IMR-90 (cell line): ENCODE measurements around the gene CES2. TPM values are rescaled to one million over a fixed set of nuclear protein-coding genes. Genes with fewer than 3 reads are reported as not detected.
A peak's percentile ranks its signal among the peaks of the same experiment; 100 is the strongest.

ENCODE experiments used
- ATAC-seq: fragments of 200-7000 bp; cut with Tn5 transposase; 2 replicates; pipeline ENCODE4 v1.9.1; 2020; ENCODE audit warnings: low read depth, mild to moderate bottlenecking, moderate library complexity
- BruUV-seq: library from RNA; stranded (reverse); fragments of 400-500 nt; replicated peaks from 2 replicates; lab custom pipeline; 2021; lab: Mats Ljungman, UMichigan
- CTCF ChIA-PET: fragments of 300-600 bp; formaldehyde crosslinking; extraction: SDS; loops from one replicate; lab custom pipeline; 2021; ENCODE audit warnings: antibody characterized with exemption; lab: Yijun Ruan, JAX
- POLR2A ChIA-PET: fragments of 300-600 bp; sonication (Branson Sonifier 250); formaldehyde crosslinking; loops from one replicate; lab custom pipeline; 2022; ENCODE audit warnings: antibody characterized with exemption; ENCODE audit not compliant: unreplicated experiment; lab: Charles Lee
- DNase-seq: peaks from one replicate; pipeline ENCODE4 v3.0.0; 2013
- H2AFZ ChIP-seq: replicated peaks from 2 replicates; pipeline ENCODE3; 2013; ENCODE audit warnings: low read length, mild to moderate bottlenecking; ENCODE audit not compliant: poor library complexity
- H2AK5ac ChIP-seq: 2 replicates; pipeline ENCODE4 v1.6.1; 2013; ENCODE audit warnings: low read depth, low read length, inconsistent platforms
- H2AK9ac ChIP-seq: replicated peaks from 2 replicates; pipeline ENCODE3; 2013; ENCODE audit warnings: mild to moderate bottlenecking, low read depth, low read length, moderate library complexity; ENCODE audit not compliant: poor library complexity
- H2BK120ac ChIP-seq: 2 replicates; pipeline ENCODE4 v1.6.1; 2013; ENCODE audit warnings: low read depth, low read length, inconsistent platforms
- H2BK15ac ChIP-seq: 3 replicates; pipeline ENCODE4 v1.6.1; 2013; ENCODE audit warnings: low read depth, low read length, inconsistent platforms
- H2BK20ac ChIP-seq: 2 replicates; pipeline ENCODE4 v1.6.1; 2013; ENCODE audit warnings: low read depth, mild to moderate bottlenecking, inconsistent platforms, low read length, moderate library complexity
- H2BK5ac ChIP-seq: 2 replicates; pipeline ENCODE4 v1.6.1; 2013; ENCODE audit warnings: mild to moderate bottlenecking, low read depth, low read length, inconsistent platforms; ENCODE audit not compliant: poor library complexity, severe bottlenecking
- H3K14ac ChIP-seq: replicated peaks from 2 replicates; pipeline ENCODE4 v1.6.1; 2013; ENCODE audit warnings: low read depth, low read length, inconsistent platforms
- H3K18ac ChIP-seq: 2 replicates; pipeline ENCODE4 v1.6.1; 2013; ENCODE audit warnings: low read depth, low read length, control low read depth
- H3K23ac ChIP-seq: 2 replicates; pipeline ENCODE4 v1.6.1; 2013; ENCODE audit warnings: low read depth, low read length, inconsistent platforms
- H3K27ac ChIP-seq: 2 replicates; pipeline ENCODE4 v1.5.1; 2013; ENCODE audit warnings: mild to moderate bottlenecking, control low read depth, low read length; ENCODE audit not compliant: insufficient read depth
- H3K27me3 ChIP-seq: 2 replicates; pipeline ENCODE4 v1.6.1; 2013; ENCODE audit warnings: low read length; ENCODE audit not compliant: control insufficient read depth, insufficient read depth
- H3K36me3 ChIP-seq: 2 replicates; pipeline ENCODE4 v1.6.1; 2013; ENCODE audit warnings: low read length, mixed read lengths; ENCODE audit not compliant: control insufficient read depth, insufficient read depth
- H3K4ac ChIP-seq: 2 replicates; pipeline ENCODE4 v1.6.1; 2013; ENCODE audit warnings: low read depth, low read length, inconsistent platforms
- H3K4me1 ChIP-seq: 2 replicates; pipeline ENCODE4 v1.6.1; 2013; ENCODE audit warnings: low read length, mixed read lengths; ENCODE audit not compliant: control insufficient read depth, insufficient read depth
- H3K4me2 ChIP-seq: 2 replicates; pipeline ENCODE4 v1.6.1; 2013; ENCODE audit warnings: low read depth, mild to moderate bottlenecking, control low read depth, low read length, moderate library complexity
- H3K4me3 ChIP-seq: 2 replicates; pipeline ENCODE4 v1.5.1; 2013; ENCODE audit warnings: low read depth, mild to moderate bottlenecking, control low read depth, low read length, moderate library complexity; ENCODE audit not compliant: insufficient read depth
- H3K56ac ChIP-seq: 2 replicates; pipeline ENCODE4 v1.6.1; 2013; ENCODE audit warnings: low read length, inconsistent platforms; ENCODE audit not compliant: insufficient read depth; ENCODE audit errors: extremely low read depth
- H3K79me1 ChIP-seq, 2 experiments: 2 replicates each; pipeline ENCODE4 v1.6.1; 2013; ENCODE audit warnings: low read length in 2 of 2, inconsistent platforms in 1 of 2, low read depth in 1 of 2
- H3K9ac ChIP-seq: 2 replicates; pipeline ENCODE4 v1.6.1; 2013; ENCODE audit warnings: low read depth, low read length, control low read depth
- H3K9me1 ChIP-seq: 2 replicates; pipeline ENCODE4 v1.6.1; 2013; ENCODE audit warnings: low read length, inconsistent platforms; ENCODE audit not compliant: insufficient read depth
- H3K9me3 ChIP-seq: 2 replicates; pipeline ENCODE4 v1.6.1; 2013; ENCODE audit warnings: low read length; ENCODE audit not compliant: control insufficient read depth, insufficient read depth
- H4K20me1 ChIP-seq: 2 replicates; pipeline ENCODE4 v1.6.1; 2013; ENCODE audit warnings: low read length, inconsistent platforms; ENCODE audit not compliant: insufficient read depth
- H4K5ac ChIP-seq: 2 replicates; pipeline ENCODE4 v1.6.1; 2013; ENCODE audit warnings: mild to moderate bottlenecking, low read depth, low read length, control low read depth
- H4K8ac ChIP-seq, 2 experiments: 2 replicates each; pipeline ENCODE4 v1.6.1; 2013; ENCODE audit warnings: low read depth in 2 of 2, low read length in 2 of 2, control low read depth in 1 of 2, inconsistent platforms in 1 of 2
- H4K91ac ChIP-seq: 2 replicates; pipeline ENCODE4 v1.6.1; 2013; ENCODE audit warnings: low read depth, low read length, inconsistent platforms; ENCODE audit not compliant: insufficient read depth
- BHLHE40 ChIP-seq: fragments of 150-350 bp; IDR thresholded peaks from 2 replicates; pipeline ENCODE4 v1.6.1; 2016; ENCODE audit warnings: mild to moderate bottlenecking, low read depth, low read length
- CEBPB ChIP-seq: IDR thresholded peaks from 2 replicates; pipeline ENCODE4 v1.6.1; 2012; ENCODE audit warnings: low read depth, low read length, improper control_type of control experiment
- CHD1 ChIP-seq: IDR thresholded peaks from 2 replicates; pipeline ENCODE4 v1.6.1; 2012; ENCODE audit warnings: low read depth, low read length, improper control_type of control experiment
- CTCF ChIP-seq: conservative IDR thresholded peaks from 2 replicates; pipeline ENCODE4 v1.5.1; 2012; ENCODE audit warnings: mild to moderate bottlenecking, low read depth, low read length, improper control_type of control experiment
- NFE2L2 ChIP-seq: fragments of 150-350 bp; IDR thresholded peaks from 2 replicates; pipeline ENCODE4 v1.6.1; 2016; ENCODE audit warnings: low read depth, mild to moderate bottlenecking, low read length
- RCOR1 ChIP-seq: IDR thresholded peaks from 2 replicates; pipeline ENCODE4 v1.6.1; 2012; ENCODE audit warnings: mild to moderate bottlenecking, low read length, improper control_type of control experiment; ENCODE audit not compliant: insufficient replicate concordance
- SMC3 ChIP-seq: fragments of 150-350 bp; IDR thresholded peaks from 2 replicates; pipeline ENCODE4 v1.6.1; 2016; ENCODE audit warnings: low read depth, mild to moderate bottlenecking, antibody characterized with exemption, low read length, moderate library complexity
- WGBS, 2 experiments: methylation state at CpG; one replicate each; pipeline versions ENCODE4 v1.1.5 to v1.1.7; 2013; ENCODE audit warnings: missing lambda C conversion rate in 2 of 2; ENCODE audit not compliant: insufficient read length in 1 of 2; ENCODE audit errors: extremely low coverage in 2 of 2; 5-methylcytosine and 5-hydroxymethylcytosine counted together
- dilution Hi-C: fragments of 300-500 bp; cut with HindIII; formaldehyde crosslinking; loops from one replicate; pipeline ENCODE4 v1.14.3; 2018; ENCODE audit warnings: low sequenced_read_pairs; ENCODE audit not compliant: unreplicated experiment
- in situ Hi-C: fragments of 300-500 bp; cut with MboI; formaldehyde crosslinking; loops from 3 replicates; pipeline ENCODE4 v1.14.3; 2019; ENCODE audit warnings: low sequenced_read_pairs, inconsistent platforms, mixed read lengths
- intact Hi-C: fragments of 100-400 bp; cut with micrococcal nuclease; formaldehyde crosslinking; loops from 2 replicates; pipeline ENCODE4 v1.10.0; 2022
- polyA plus RNA-seq, 3 experiments: library from polyadenylated mRNA; depleted of rRNA; stranded (reverse); fragments of >200 nt; gene quantifications; 2 replicates each; pipeline ENCODE4 v1.2.3, GENCODE V29; 2012; ENCODE audit warnings: low replicate concordance in 1 of 3
- total RNA-seq: library from RNA; depleted of rRNA; stranded (reverse); fragments of >200 nt; gene quantifications from 2 replicates; pipeline ENCODE4 v1.2.3, GENCODE V29; 2012

Gene CES2
- total and polyA plus RNA-seq, 2 of the 4 experiments (the other 2 are of a cell fraction), result 15.1 to 23.2 TPM

DNA sequence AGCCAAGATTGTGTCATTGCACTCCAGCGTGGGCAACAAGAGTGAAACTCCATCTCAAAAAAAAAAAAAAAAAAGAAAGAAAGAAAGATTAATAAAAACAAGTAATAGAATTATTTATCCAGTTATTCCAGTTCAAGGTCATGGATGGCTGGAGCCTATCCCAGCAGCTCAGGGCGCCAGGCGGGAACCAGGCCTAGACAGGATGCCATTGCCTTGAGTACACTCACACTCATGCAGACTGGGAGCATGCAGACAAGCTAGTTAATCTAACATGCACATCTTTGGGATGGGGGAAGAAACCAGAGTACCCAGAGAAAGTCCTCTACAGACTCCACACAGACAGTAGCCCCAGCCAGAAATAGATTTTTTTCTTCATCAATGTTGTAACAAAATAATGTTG lies 37.1 kb upstream of the CES2 start:
- Histone ChIP-seq H3K18ac (peak overlapping the region; percentile 18; the same call in 1 of the 2 replicates), H3K36me3 (no peaks in the 10 kb centered on the region; the same call in 1 of the 2 replicates), H3K27me3 (no peaks in the 10 kb centered on the region), H3K14ac (0 out of 2 replicates have a peak overlapping the region, but pooled peaks have one; percentile 12), H3K79me1 (no peaks in the 10 kb centered on the region; a peak in 2 of 4 replicates), H4K91ac (no peak overlapping the region), H3K56ac (no peak overlapping the region), H2BK15ac (no peak overlapping the region), H3K4me1 (peaks cover 28% of the 10 kb centered on the region), H3K4me3 (no peak overlapping the region), H3K9ac (no peak overlapping the region), H3K23ac (no peak overlapping the region), H2AK9ac (no peak overlapping the region), H2BK5ac (peak overlapping the region; percentile 27), H3K4ac (peak overlapping the region; percentile 23; the same call in 1 of the 2 replicates), H2BK120ac (no peak overlapping the region), H3K4me2 (no peak overlapping the region), H3K9me1 (peaks cover 27% of the 10 kb centered on the region), H4K5ac (no peak overlapping the region), H3K27ac (no peak overlapping the region), H2AFZ (no peak overlapping the region), H2AK5ac (0 out of 2 replicates have a peak overlapping the region, but pooled peaks have one; percentile 0), H4K8ac (no peak overlapping the region), H2BK20ac (no peak overlapping the region), H3K9me3 (no peaks in the 10 kb centered on the region), H4K20me1 (no peaks in the 10 kb centered on the region)
- dilution Hi-C loops, result no loop called here
- WGBS, 2 experiments, result no CpG with 5 or more reads among the region's 3 CpGs
- CTCF ChIA-PET, result interaction anchor here (1.2 kb wide), 1 partner anchor 31 kb away, joined by 6 read pairs; no protein-coding TSS in a partner anchor
- POLR2A ChIA-PET, result no interaction called here
- DNase-seq, result peak; percentile 77
- TF ChIP-seq CTCF (no peak), CEBPB (no peak), RCOR1 (no peak), CHD1 (no peak), BHLHE40 (no peak), NFE2L2 (no peak), SMC3 (no peak)
- in situ Hi-C loops, result loop anchor here (5.0 kb wide), 1 partner anchor 34 kb away; the partner anchor contains the start of gene CIAO2B
- ATAC-seq, result peak; percentile 31
- BruUV-seq, result no TSS peak
- intact Hi-C loops, result loop anchor here (10.0 kb wide), 1 partner anchor 257 kb away; the partner anchor contains the start of genes B3GNT9, FBXL8 and TRADD
